ENCODE data around the gene PXDC1.
"Not testable (repeated sequence)": the region's sequence is repeated elsewhere in the genome, so short reads cannot be mapped to it uniquely, and the experiment has no call there.

PXDC1 gene

DNA sequence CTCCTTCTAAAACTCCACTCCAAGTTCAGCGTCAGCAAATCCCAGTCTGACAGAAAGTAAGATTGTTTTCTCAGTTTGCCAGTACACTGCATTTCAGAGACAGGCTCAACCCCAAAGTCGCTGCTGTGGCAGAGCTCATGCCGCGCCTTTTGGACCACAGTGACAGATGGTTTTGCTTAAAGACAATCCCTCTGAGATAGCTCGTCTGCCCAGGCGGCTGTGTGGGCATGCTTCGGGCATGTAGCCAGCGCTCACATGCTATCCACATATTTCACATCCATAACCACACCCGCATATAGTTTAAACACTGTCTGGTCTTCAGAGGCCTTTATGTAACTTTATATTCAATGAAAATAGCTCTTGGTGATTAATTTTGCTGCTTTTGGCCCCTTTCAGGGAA, 14.7 kb upstream of the PXDC1 start:
- H3K27me3 ChIP-seq (ENCODE audit: control insufficient read depth, insufficient read depth, low read length): no peaks in the 10 kb centered on the region
- H3K27ac ChIP-seq (ENCODE audit: low read depth, low read length): no peak overlapping the region
- no peaks in the 10 kb centered on the region for H3K4me1 ChIP-seq (ENCODE audit: control insufficient read depth, insufficient read depth, low read length)
- no peak overlapping the region for H3K4me3 ChIP-seq (ENCODE audit: low read length)
- H3K9ac ChIP-seq (ENCODE audit: low read length): no peak overlapping the region
- no peaks in the 10 kb centered on the region for H3K36me3 ChIP-seq (ENCODE audit: control insufficient read depth, insufficient read depth, low read length)

DNA sequence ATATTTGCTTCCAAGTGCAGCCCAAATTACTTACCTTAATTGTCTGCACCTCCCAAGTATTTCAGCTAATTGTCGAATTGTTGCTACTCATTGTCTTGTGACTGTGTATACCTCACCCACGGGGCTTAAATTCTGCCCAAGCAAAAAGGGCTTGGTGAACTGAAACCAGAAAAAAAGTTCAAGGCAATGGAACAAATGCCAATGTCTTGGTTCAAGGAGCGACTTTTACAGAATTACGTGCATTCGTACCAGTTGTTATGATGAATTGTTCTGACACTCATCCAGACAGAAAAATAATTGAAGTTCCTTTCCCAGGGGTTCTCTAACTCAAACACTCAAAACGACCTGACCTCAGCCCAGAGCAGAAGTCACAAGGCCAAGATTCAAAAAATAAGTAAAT, 13.9 kb upstream of the PXDC1 start:
- Histone ChIP-seq H3K27me3 (ENCODE audit: control insufficient read depth, insufficient read depth, low read length) (no peaks in the 10 kb centered on the region), H3K9ac (ENCODE audit: low read length) (no peak overlapping the region), H3K4me3 (ENCODE audit: low read length) (no peak overlapping the region), H3K27ac (ENCODE audit: low read depth, low read length) (no peak overlapping the region), H3K36me3 (ENCODE audit: control insufficient read depth, insufficient read depth, low read length) (no peaks in the 10 kb centered on the region), H3K4me1 (ENCODE audit: control insufficient read depth, insufficient read depth, low read length) (no peaks in the 10 kb centered on the region)

DNA sequence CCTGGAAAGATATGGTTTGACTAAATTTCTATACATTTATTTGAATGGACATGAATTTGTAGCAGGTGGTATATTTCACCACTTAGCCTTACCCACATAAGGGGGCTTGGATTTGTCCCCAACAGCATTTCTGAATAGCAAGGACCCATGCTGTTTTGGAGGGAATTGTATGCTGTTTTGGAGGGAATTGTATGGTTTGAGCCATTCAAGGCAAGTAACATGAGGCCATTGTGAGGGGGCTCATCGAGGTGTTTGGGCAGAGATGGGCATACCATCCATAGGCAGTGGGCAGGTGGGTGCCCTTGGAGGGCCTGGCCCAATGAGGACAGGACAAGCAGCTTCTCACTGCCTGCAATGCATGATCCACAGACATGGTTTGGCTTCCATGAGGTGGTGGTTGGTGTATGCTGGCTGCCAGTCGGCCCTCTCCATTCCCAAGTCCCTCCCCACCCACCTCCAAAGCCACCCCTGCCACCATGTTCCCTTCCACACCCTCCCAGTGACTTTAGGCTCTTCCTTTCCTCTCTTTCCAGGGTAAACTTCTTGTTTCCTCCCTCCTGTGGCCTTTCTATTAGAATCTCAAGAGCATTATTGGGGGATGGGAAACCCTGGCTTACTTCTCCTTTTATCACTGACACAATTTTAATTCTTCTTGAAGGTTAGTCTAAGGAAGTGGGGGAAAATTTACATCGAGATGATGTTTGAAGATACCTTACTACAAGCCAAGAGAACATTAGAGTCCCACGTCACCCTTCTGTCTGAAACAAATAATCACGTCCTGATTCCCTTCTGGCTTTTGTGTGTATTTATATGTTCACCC, 13.2 kb upstream of the PXDC1 start:
- Histone ChIP-seq H3K27ac (ENCODE audit: low read depth, low read length) (no peak overlapping the region), H3K9ac (ENCODE audit: low read length) (no peak overlapping the region), H3K36me3 (ENCODE audit: control insufficient read depth, insufficient read depth, low read length) (no peaks in the 10 kb centered on the region), H3K27me3 (ENCODE audit: control insufficient read depth, insufficient read depth, low read length) (no peaks in the 10 kb centered on the region), H3K4me3 (ENCODE audit: low read length) (no peak overlapping the region), H3K4me1 (ENCODE audit: control insufficient read depth, insufficient read depth, low read length) (no peaks in the 10 kb centered on the region)

DNA sequence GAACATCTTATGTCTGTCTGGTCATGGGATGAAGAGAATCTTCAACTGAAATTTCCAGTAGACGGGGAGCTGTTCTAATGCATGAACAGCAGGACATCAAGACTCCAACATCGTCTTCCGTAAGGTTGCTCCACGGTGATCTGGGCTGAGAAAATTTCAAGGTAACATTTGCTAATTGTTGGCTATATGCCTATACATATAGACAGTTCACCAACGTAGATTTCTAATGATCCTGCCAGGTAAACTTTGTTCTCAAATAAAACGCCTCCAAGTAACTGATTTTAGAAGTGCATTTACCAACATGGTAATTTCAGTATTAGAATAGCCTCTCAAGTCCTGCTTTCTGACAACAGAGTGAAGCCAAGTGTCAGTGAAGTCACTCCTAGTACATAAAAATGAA, 11.3 kb upstream of the PXDC1 start:
- H3K27me3 ChIP-seq (ENCODE audit: control insufficient read depth, insufficient read depth, low read length): no peaks in the 10 kb centered on the region
- H3K4me3 ChIP-seq (ENCODE audit: low read length): no peak overlapping the region
- H3K36me3 ChIP-seq (ENCODE audit: control insufficient read depth, insufficient read depth, low read length): no peaks in the 10 kb centered on the region
- H3K27ac ChIP-seq (ENCODE audit: low read depth, low read length): no peak overlapping the region
- H3K4me1 ChIP-seq (ENCODE audit: control insufficient read depth, insufficient read depth, low read length): no peaks in the 10 kb centered on the region
- no peak overlapping the region for H3K9ac ChIP-seq (ENCODE audit: low read length)

DNA sequence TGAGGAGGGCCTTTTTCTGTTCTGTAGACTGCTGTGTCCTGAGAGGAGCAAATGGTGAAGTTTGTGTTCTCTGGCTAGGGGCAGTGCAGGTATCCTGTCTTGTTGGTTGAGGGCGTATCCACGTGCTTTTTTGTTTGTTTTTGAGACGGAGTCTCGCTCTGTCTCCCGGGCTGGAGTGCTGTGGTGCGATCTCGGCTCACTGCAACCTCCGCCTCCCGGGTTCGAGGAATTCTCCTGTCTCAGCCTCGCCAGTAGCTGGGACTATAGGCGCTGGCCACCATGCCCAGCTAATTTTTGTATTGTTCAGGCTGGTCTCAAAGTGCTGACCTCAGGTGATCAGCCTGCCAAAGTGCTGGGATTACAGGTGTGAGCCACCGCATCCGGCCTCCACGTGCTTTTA, 10.8 kb upstream of the PXDC1 start:
- no peak overlapping the region for H3K4me3 ChIP-seq (ENCODE audit: low read length)

DNA sequence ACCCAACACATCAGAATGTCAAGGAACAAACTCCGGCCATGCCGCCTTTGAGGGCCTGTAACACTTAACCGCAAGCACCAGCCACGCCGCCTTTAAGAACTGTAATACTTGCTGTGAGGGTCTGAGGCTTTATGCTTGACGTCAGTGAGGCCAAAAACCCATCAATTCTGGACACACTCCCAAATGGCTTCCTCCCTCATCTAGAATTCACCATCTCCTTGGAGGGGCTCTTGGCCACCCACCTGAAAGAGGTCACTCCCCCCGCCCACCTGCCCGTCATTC, 10.4 kb upstream of the PXDC1 start:
- Histone ChIP-seq H3K36me3 (ENCODE audit: control insufficient read depth, insufficient read depth, low read length) (no peaks in the 10 kb centered on the region), H3K4me1 (ENCODE audit: control insufficient read depth, insufficient read depth, low read length) (no peaks in the 10 kb centered on the region), H3K4me3 (ENCODE audit: low read length) (no peak overlapping the region), H3K27me3 (ENCODE audit: control insufficient read depth, insufficient read depth, low read length) (no peaks in the 10 kb centered on the region), H3K27ac (ENCODE audit: low read depth, low read length) (no peak overlapping the region), H3K9ac (ENCODE audit: low read length) (no peak overlapping the region)

More for the DNA sequence above, 10.8 kb upstream of the PXDC1 start:
- H3K4me1 ChIP-seq (ENCODE audit: control insufficient read depth, insufficient read depth, low read length): no peaks in the 10 kb centered on the region
- H3K36me3 ChIP-seq (ENCODE audit: control insufficient read depth, insufficient read depth, low read length): no peaks in the 10 kb centered on the region
- H3K27me3 ChIP-seq (ENCODE audit: control insufficient read depth, insufficient read depth, low read length): no peaks in the 10 kb centered on the region
- no peak overlapping the region for H3K27ac ChIP-seq (ENCODE audit: low read depth, low read length)
- no peak overlapping the region for H3K9ac ChIP-seq (ENCODE audit: low read length)

DNA sequence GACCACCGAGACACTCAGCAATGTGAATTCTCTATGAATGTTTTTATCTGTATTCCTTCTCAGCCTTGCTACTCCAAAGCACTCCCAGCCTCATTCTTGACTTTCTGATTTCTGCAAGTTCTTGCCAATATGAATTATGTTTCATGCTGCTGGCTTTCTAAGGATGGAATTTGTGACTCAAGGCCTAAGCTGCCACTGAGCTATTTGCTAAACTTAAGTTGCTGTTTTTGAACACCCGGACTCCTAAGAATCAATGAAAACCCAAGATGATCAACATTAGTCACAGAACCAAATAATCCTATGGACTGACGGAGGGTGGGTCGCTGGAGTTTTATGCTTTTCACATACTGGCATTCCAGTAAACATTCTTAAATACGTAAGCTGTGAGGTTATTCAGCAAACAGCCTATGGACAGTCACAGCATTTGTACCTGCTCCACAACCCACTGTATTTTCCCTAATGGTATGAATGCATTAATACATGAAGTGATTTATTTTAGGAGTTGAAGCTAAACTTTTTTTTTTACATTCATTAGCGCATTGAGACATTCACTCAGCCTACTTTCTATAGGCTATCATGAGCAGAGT, 8.2 kb upstream of the PXDC1 start:
- no peak overlapping the region for H3K27ac ChIP-seq (ENCODE audit: low read depth, low read length)

DNA sequence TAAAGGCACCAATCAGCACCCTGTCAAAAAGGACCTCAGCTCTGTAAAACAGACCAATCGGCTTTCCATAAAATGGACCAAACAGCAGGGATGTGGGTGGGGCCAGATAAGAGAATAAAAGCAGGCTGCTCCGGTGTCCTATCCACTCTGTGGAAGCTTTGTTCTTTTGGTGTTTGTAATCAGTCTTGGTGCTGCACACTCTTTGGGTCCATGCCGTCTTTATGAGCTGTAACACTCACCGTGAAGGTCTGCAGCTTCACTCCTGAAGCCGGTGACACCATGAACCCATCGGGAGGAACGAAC, 7.3 kb upstream of the PXDC1 start:
- no peaks in the 10 kb centered on the region for H3K36me3 ChIP-seq (ENCODE audit: control insufficient read depth, insufficient read depth, low read length)
- H3K9ac ChIP-seq (ENCODE audit: low read length): no peak overlapping the region
- H3K4me1 ChIP-seq (ENCODE audit: control insufficient read depth, insufficient read depth, low read length): no peaks in the 10 kb centered on the region
- H3K27me3 ChIP-seq (ENCODE audit: control insufficient read depth, insufficient read depth, low read length): no peaks in the 10 kb centered on the region
- no peak overlapping the region for H3K4me3 ChIP-seq (ENCODE audit: low read length)
- no peak overlapping the region for H3K27ac ChIP-seq (ENCODE audit: low read depth, low read length)

More for the DNA sequence above, 8.2 kb upstream of the PXDC1 start:
- no peak overlapping the region for H3K4me3 ChIP-seq (ENCODE audit: low read length)
- H3K4me1 ChIP-seq (ENCODE audit: control insufficient read depth, insufficient read depth, low read length): no peaks in the 10 kb centered on the region
- no peak overlapping the region for H3K9ac ChIP-seq (ENCODE audit: low read length)
- no peaks in the 10 kb centered on the region for H3K27me3 ChIP-seq (ENCODE audit: control insufficient read depth, insufficient read depth, low read length)
- no peaks in the 10 kb centered on the region for H3K36me3 ChIP-seq (ENCODE audit: control insufficient read depth, insufficient read depth, low read length)

DNA sequence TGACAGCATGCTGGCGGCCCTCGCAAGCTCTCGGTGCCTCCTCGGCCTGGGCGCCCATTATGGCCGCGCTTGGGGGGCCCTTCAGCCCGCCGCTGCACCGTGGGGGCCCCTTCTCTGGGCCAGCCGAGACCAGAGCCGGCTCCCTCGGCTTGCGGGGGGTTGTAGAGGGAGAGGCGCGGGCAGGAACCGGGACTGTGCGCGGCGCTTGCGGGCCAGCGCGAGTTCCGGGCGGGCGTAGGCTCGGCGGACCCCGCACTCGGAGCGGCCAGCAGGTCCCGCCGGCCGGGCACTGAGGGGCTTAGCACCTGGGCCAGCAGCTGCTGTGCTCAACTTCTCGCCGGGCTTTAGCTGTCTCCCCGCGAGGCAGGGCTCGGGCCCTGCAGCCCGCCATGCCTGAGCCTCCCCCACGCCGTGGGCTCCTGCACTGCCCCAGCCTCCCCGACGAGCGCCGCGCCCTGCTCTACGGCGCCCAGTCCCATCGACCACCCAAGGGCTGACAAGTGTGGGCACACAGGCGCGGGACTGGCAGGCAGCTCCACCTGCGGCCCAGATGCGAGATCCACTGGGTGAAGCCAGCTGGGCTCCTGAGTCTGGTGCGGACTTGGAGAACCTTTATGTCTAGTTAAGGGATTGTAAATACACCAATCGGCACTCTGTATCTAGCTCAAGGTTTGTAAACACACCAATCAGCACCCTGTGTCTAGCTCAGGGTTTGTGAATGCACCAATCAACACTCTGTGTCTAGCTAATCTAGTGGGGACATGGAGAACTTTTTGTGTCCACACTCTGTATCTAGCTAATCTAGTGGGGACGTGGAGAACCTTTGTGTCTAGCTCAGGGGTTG, 6.7 kb upstream of the PXDC1 start:
- not testable (repeated sequence) for H3K4me1 ChIP-seq (ENCODE audit: control insufficient read depth, insufficient read depth, low read length); H3K9ac ChIP-seq (ENCODE audit: low read length); H3K27me3 ChIP-seq (ENCODE audit: control insufficient read depth, insufficient read depth, low read length); H3K36me3 ChIP-seq (ENCODE audit: control insufficient read depth, insufficient read depth, low read length); H3K27ac ChIP-seq (ENCODE audit: low read depth, low read length); H3K4me3 ChIP-seq (ENCODE audit: low read length)

DNA sequence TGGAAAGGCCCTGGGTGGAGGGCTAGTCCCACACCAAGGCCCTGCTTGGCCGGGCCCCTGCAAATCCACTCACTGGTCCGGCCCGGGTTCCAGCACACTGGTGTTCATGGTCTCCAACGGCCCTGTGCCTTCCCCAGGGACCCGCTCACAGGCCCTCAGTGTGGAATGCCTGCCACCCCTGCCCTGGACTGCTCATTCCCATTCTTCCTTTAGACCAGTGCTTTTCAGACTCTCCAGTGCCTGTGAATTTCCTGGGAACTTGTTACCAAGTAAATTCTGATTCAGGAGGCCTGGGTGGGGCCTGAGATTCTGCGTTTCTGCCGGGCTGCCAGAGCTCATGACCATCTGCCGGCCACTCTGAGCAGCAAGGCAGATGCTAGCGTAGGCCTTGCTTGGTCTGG, 5.7 kb upstream of the PXDC1 start:
- H3K4me3 ChIP-seq (ENCODE audit: low read length): no peak overlapping the region
- H3K27ac ChIP-seq (ENCODE audit: low read depth, low read length): no peak overlapping the region
- no peaks in the 10 kb centered on the region for H3K27me3 ChIP-seq (ENCODE audit: control insufficient read depth, insufficient read depth, low read length)
- H3K9ac ChIP-seq (ENCODE audit: low read length): no peak overlapping the region
- H3K36me3 ChIP-seq (ENCODE audit: control insufficient read depth, insufficient read depth, low read length): no peaks in the 10 kb centered on the region
- no peaks in the 10 kb centered on the region for H3K4me1 ChIP-seq (ENCODE audit: control insufficient read depth, insufficient read depth, low read length)

DNA sequence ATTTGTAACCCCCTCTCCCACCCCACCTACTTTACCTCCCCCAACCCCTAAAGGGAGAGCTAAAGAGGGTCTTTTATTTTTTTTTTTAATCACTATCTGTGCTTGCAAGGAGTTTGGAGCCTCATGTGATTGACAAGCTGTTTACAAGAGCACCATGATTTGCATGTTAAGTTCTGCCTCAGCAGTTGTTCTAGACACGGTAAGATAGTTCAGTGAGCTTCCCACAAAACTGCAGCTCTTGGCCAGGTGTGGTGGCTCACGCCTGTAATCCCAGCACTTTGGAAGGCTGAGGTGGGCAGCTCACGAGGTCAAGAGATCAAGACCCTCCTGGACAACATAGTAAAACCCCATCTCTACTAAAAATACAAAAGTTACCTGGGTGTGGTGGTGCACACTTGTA, 5.0 kb upstream of the PXDC1 start:
- Histone ChIP-seq H3K27me3 (ENCODE audit: control insufficient read depth, insufficient read depth, low read length) (no peaks in the 10 kb centered on the region), H3K4me3 (ENCODE audit: low read length) (no peak overlapping the region), H3K9ac (ENCODE audit: low read length) (no peak overlapping the region), H3K27ac (ENCODE audit: low read depth, low read length) (no peak overlapping the region), H3K36me3 (ENCODE audit: control insufficient read depth, insufficient read depth, low read length) (no peaks in the 10 kb centered on the region), H3K4me1 (ENCODE audit: control insufficient read depth, insufficient read depth, low read length) (no peaks in the 10 kb centered on the region)

DNA sequence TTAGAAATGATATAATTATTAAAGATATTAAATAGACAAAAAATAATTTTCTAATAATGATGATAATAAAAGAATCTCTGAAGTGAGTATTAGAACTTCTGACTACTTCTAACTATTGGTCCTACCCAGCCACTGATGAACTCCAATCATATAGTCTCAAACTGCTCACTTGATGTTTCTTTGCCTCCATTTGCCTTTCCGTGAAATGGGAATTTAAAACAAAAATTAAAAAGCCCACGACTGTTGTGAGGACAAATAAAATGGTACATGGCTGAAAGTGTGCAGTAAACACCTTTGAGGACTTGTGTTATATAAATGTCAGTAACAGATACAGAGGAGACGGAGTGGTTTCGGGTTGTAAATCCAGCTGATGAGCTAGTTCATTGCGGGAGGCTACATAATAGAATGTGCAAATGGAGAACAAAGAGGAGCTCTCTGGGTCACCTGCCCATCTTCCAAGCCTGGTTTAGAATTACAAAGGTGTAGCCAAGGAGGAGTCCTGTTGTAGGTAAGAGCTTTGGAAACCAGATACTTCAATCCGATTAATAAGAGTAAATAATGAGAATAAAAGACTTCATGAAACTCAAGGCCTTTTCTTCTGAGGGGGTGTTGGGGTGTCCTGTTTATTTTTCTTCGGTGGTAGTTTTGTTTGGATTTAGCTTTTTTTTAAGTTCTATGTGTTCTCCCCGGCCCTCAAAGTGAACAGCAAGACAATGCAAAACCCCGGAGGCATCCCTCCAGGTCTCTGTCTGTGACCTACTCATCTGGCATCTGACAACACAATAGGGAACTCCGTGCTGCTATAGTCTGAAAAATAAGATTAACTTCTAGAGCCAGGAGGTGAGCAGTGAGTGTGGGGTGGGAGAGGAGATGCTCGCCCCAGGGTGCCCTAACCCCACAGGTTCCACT, 4.4 kb upstream of the PXDC1 start:
- Histone ChIP-seq H3K4me3 (ENCODE audit: low read length) (no peak overlapping the region), H3K27ac (ENCODE audit: low read depth, low read length) (no peak overlapping the region), H3K36me3 (ENCODE audit: control insufficient read depth, insufficient read depth, low read length) (no peaks in the 10 kb centered on the region), H3K4me1 (ENCODE audit: control insufficient read depth, insufficient read depth, low read length) (no peaks in the 10 kb centered on the region), H3K27me3 (ENCODE audit: control insufficient read depth, insufficient read depth, low read length) (no peaks in the 10 kb centered on the region), H3K9ac (ENCODE audit: low read length) (no peak overlapping the region)

Measured in rectal smooth muscle tissue (tissue), 1 donor.